ENCODE data around the gene ACP2.
"Not testable (repeated sequence)": the region's sequence is repeated elsewhere in the genome, so short reads cannot be mapped to it uniquely, and the experiment has no call there.

Gene ACP2

DNA sequence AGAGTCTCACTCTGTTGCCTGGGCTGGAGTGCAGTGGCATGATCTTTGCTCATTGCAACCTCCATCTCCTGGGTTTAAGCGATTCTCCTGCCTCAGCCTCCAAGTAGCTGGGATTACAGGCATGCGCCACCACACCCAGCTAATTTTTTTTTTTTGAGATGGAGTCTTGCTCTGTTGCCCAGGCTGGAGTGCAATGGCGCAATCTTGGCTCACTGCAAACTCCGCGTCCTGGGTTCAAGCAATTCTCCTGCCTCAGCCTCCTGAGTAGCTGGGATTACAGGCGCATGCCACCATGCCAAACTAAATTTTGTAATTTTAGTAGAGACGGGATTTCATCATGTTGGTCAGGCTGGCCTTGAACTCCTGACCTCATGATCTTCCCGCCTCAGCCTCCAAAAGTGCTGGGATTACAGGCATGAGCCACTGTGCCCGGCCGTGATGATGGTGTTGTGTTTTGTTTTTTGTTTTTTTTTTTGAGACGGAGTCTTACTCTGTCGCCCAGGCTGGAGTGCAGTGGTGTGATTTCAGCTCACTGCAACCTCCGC lies 40.5 kb downstream of the ACP2 start:
- DNase-seq (ENCODE audit: low read depth in 2 of 3, low spot score in 2 of 3): not testable (repeated sequence)

- DNase-seq (ENCODE audit: low read depth in 2 of 3, low spot score in 2 of 3): no peak
Observed at GRCh38 chr11:47207459-47207858, 41.2 kb downstream of the ACP2 start.

GRCh38 chr11:47206577-47206976 lies 42.0 kb downstream of the ACP2 start:
- DNase-seq (ENCODE audit: low read depth in 2 of 3, low spot score in 2 of 3): not testable (repeated sequence)

DNA sequence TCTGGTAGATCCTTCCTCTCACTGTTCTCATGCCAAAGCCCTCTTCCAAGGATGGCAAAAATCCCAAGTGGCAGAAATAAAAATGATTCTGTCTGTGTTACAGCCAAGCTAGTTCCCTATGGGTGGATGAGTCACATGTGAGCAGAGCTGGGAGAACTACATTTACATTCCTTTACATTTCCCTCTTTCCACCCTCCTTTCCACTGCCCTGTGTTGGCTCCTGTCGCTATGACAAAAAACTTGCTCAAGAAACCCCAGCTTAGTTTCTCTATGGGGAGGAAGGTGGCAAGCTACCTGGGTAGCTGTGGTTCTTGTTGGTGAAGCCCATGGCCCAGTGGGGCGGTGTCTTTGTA lies 44.0 kb downstream of the ACP2 start:
- DNase-seq (ENCODE audit: low read depth in 2 of 3, low spot score in 2 of 3): no peak

DNA sequence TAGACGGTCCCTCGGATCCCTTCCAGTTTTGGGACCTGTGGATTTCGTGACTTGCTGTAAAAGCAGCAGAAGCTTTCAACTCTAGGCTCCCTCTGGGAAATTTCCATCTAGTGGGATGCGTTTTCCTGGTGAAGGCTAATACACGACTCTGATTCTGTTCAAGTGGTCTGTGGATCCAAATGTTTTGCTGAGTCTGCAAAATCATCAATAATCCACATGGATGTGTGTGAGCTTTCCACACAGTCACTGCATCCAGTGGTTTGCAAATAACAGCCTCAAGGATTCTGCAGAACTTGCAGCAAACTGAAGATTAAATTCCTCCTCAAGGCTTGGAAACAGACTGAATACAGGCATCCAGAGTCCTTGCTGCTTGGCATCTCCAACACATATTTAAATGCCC lies 46.0 kb downstream of the ACP2 start:
- DNase-seq (ENCODE audit: low read depth in 2 of 3, low spot score in 2 of 3): no peak

GRCh38 chr11:47201015-47201414 lies 47.6 kb downstream of the ACP2 start:
- DNase-seq (ENCODE audit: low read depth in 2 of 3, low spot score in 2 of 3): no peak

DNA sequence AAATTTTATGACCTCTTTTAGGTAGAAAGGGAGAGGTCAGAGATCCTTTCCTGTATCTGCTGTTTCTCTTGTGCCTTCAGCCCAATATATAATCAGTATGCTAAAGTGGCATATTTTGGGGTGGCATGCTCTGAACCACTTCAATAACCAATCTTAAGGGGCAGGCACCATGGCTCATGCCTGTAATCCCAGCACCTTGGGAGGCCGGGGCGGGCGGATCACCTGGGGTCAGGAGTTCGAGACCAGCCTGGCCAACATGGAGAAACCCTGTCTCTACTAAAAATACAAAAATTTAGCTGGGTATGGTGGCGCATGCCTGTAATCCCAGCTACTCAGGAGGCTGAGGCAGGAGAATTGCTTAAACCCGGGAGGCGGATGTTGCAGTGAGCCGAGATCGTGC lies 50.5 kb downstream of the ACP2 start:
- DNase-seq (ENCODE audit: low read depth in 2 of 3, low spot score in 2 of 3): not testable (repeated sequence)

GRCh38 chr11:47192111-47192510 lies 56.5 kb downstream of the ACP2 start:
- no peak for DNase-seq (ENCODE audit: low read depth in 2 of 3, low spot score in 2 of 3)

- not testable (repeated sequence) for DNase-seq (ENCODE audit: low read depth in 2 of 3, low spot score in 2 of 3)
Observed at GRCh38 chr11:47191137-47191536, 57.5 kb downstream of the ACP2 start.
